PC-9 (cell line): ENCODE results near the gene CCDC12.

ENCODE experiments used
- CTCF ChIP-seq: fragments of 200-600 bp; sonication (generic); conservative IDR thresholded peaks from 2 replicates; pipeline ENCODE4 v1.6.1; 2017; ENCODE audit warnings: mixed run types, antibody characterized with exemption, mild to moderate bottlenecking, moderate library complexity
- EZH2 ChIP-seq: fragments of 200-600 bp; sonication (generic); IDR thresholded peaks from 2 replicates; pipeline ENCODE4 v1.8.0; 2017; ENCODE audit warnings: antibody characterized with exemption, low read depth

- TF ChIP-seq CTCF (no peak), EZH2 (no peak)
Measured at GRCh38 chr3:46917257-46917656, 59.3 kb downstream of the CCDC12 start.
